GM19468 (cell line): ENCODE results near the gene KRTAP10-9.
"Not testable (repeated sequence)": the region's sequence is repeated elsewhere in the genome, so short reads cannot be mapped to it uniquely, and the experiment has no call there.

Experiments
- ATAC-seq: cut with Tn5 transposase; IDR thresholded peaks from one replicate; pipeline ENCODE4 v1.9.1; 2021; ENCODE audit warnings: mild to moderate bottlenecking, moderate library complexity, moderate number of reproducible peaks; ENCODE audit not compliant: unreplicated experiment; ENCODE audit errors: extremely low read depth

The KRTAP10-9 gene

DNA sequence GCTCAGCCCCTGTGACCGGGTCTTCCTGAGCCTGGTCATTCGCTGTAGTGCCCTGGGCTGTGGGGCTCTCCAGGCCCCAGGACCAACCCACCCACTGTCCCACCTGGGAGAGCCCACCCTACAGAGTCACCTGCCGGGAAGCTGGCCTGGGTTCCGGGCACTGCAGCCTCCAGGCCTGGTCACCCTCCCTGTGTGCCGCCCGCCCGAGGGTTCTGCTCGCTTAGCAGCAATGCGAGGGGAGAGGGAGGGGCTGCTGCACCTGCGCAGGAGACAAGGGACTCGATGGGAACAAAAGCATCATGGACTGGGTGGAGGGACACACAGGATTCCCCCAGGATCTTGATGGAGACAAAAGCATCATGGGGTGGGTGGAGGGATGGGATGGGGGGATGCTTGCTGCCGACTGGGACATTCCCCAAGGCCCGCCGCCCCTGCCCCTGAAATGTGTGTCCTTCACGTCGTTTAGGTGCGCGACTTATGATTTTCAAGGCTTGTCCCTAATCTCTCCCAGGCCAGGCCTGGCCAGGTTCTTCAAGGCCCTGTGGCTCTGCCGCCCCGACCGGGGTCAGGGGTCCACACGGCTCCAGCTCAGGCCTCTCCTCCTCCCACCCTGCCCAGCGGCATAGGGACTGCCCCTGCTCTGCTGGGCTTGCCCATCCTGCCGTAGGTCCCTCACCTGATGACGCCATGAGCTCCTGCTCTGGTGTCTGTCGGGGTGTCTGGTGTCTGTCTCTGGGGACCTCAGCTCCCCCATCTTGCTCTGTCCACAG is 13.3 kb upstream of the KRTAP10-9 start:
- ATAC-seq: no peak

- no peak for ATAC-seq
Observed at GRCh38 chr21:44614161-44614631, 12.7 kb upstream of the KRTAP10-9 start.

DNA sequence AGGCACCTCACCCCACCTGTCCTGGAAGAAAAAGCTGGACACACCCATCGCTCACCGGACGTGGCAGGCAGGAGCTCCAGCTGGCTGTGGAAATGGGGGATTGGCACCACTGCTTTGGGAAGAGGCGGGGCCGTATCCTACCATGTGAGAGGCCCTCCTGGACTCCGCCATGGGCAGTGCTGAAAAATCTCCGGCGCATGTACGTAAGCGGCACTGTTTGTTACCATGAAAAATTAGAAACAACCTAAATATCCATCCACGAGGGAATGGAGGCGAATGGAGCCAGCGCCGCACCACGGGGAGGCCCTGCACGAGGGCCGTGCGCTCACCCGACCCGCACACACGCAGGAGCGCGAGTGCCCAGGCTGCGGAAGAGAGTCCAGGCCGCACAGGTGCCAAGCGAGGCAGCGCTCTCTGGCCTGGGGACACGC is 11.9 kb upstream of the KRTAP10-9 start:
- ATAC-seq: no peak

DNA sequence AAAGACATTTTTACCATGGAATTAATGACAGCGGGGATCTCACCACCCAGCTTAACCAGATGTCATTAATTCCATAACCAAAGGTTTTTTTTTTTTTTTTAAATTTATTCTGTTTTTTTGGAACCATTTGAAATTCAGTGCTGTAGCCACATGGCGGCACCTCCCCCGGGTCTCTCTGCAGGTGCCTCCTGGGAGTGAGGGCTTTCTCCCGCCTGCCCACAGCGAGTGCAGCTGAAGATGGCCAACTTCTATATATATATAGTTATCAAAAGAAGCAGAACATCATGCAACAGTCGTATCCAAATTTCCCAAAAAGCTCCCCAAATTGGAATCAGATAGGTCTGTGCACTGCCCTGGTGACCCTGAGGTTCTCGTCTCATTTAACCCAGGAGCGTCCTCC is 11.4 kb upstream of the KRTAP10-9 start:
- ATAC-seq: no peak

DNA sequence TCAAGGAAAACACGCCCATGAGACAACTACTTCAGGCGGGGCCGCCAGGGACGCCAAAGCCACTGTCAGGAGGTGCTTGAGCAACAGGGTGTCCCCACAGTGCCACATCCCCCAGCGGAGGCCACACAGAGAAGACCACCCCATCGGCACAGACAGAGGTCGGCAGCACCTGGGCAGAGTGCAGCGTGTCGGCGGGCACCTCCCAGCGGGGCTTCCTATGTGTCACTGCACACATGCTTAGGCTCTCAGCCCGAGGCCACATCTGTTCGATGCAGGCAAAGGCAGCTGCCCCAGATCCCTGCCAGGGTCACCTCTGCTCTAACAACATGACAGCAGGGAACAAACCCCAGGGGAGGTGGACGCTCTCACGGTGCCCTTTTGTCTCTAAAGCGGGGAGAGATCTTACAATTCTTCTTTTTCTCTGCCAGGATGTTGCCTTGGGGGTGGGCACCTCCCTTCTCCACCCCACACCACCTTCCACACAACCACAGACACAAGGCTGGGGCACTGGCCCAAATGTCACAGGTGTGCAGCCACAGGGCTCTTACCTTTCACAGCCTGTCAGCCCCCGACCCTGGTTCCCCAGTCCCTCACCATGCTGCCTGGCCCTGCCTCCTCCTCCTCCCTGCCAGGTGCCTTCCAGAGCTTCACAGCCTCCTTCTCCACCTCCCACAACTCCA is 10.8 kb upstream of the KRTAP10-9 start:
- ATAC-seq: no peak

GRCh38 chr21:44616591-44616926 is 10.3 kb upstream of the KRTAP10-9 start:
- no peak for ATAC-seq

GRCh38 chr21:44617071-44617501 is 9.8 kb upstream of the KRTAP10-9 start:
- no peak for ATAC-seq

GRCh38 chr21:44618504-44618903 is 8.4 kb upstream of the KRTAP10-9 start:
- ATAC-seq: no peak

DNA sequence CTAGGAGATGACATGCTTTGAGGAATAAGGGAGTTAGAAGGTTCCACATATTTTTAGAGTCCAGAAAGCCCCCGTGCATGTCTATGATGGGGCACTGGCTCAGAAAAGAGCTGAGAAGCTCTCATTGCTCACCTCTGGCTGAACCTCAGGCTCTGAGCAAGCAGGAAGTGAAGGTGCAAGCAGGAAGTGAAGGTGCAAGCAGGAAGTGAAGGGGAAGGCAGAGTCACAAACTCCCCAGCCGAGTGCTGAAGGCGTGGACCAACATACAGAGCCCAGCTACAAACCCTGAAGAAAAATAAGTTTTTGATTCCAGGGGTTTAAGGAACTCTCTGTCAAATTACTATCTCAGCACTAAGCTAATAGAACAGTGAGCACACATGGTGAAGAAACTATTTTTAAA is 8.0 kb upstream of the KRTAP10-9 start:
- ATAC-seq: no peak

DNA sequence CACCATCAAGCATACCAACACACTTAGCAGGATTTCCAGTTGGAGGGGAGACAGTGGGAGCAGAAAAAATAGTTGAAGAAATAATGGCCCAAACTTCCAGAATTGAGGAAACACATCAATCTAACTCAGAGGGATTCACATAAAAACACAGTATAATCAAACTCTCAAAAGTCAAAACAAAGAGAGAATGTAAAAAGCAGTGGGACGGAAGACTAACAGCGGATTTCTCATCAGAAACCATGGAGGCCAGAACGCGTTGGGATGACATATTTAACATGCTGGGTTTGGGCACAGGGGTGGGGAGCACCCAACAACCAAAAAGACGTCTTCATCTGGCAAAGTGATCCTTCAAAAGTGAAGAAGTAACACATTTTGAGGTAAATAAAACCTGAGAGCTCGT is 7.0 kb upstream of the KRTAP10-9 start:
- ATAC-seq: no peak

GRCh38 chr21:44623575-44623974 is 3.3 kb upstream of the KRTAP10-9 start:
- ATAC-seq: no peak

- no peak for ATAC-seq
Observed at GRCh38 chr21:44625756-44626155, 1.1 kb upstream of the KRTAP10-9 start.

GRCh38 chr21:44626262-44626661 is 631 bp upstream of the KRTAP10-9 start:
- no peak for ATAC-seq

GRCh38 chr21:44627181-44627822 is 409 bp downstream of the KRTAP10-9 start:
- ATAC-seq: not testable (repeated sequence)

- ATAC-seq: not testable (repeated sequence)
Observed at GRCh38 chr21:44627831-44628233, 939 bp downstream of the KRTAP10-9 start.

- no peak for ATAC-seq
Observed at GRCh38 chr21:44628707-44629391, 2.0 kb downstream of the KRTAP10-9 start.

GRCh38 chr21:44630440-44630839 is 3.5 kb downstream of the KRTAP10-9 start:
- ATAC-seq: no peak

GRCh38 chr21:44632067-44632466 is 5.2 kb downstream of the KRTAP10-9 start:
- no peak for ATAC-seq

GRCh38 chr21:44636209-44637017 is 9.5 kb downstream of the KRTAP10-9 start:
- ATAC-seq: no peak
